ENCODE measurements around the gene SPINK1. TPM values are rescaled to one million over a fixed set of nuclear protein-coding genes. Genes with fewer than 3 reads are reported as not detected.

SPINK1 gene
- total RNA-seq, 2 experiments from 2014 or later, result not detected

- POLR2A ChIA-PET, result no interaction called here
- ATAC-seq (ENCODE audit: low read depth) (no peak), DNase-seq (no peak)
- peaks cover 3% of the 10 kb centered on the region for H3K4me1 Mint-ChIP-seq
- no peak overlapping the region for H3K4me3 Mint-ChIP-seq
- no peaks in the 10 kb centered on the region for H3K9me3 Mint-ChIP-seq
- H3K27ac Mint-ChIP-seq, result no peak overlapping the region
- no peaks in the 10 kb centered on the region for H3K27me3 Mint-ChIP-seq
- no peaks in the 10 kb centered on the region for H3K36me3 Mint-ChIP-seq
Observed at GRCh38 chr5:147860641-147861025, 29.2 kb upstream of the SPINK1 start.

GRCh38 chr5:147859962-147860640 is 28.6 kb upstream of the SPINK1 start:
- no peaks in the 10 kb centered on the region for H3K36me3 Mint-ChIP-seq
- DNase-seq (no peak), ATAC-seq (ENCODE audit: low read depth) (no peak)
- POLR2A ChIA-PET, result no interaction called here
- H3K4me3 Mint-ChIP-seq, result no peak overlapping the region
- H3K9me3 Mint-ChIP-seq, result no peaks in the 10 kb centered on the region
- peaks cover 3% of the 10 kb centered on the region for H3K4me1 Mint-ChIP-seq
- H3K27me3 Mint-ChIP-seq, result peaks cover 2% of the 10 kb centered on the region
- H3K27ac Mint-ChIP-seq, result no peak overlapping the region

- H3K9me3 Mint-ChIP-seq, result no peaks in the 10 kb centered on the region
- ATAC-seq (ENCODE audit: low read depth) (no peak), DNase-seq (no peak)
- no peaks in the 10 kb centered on the region for H3K36me3 Mint-ChIP-seq
- POLR2A ChIA-PET, result no interaction called here
- H3K27ac Mint-ChIP-seq, result no peak overlapping the region
- peaks cover 3% of the 10 kb centered on the region for H3K4me1 Mint-ChIP-seq
- peaks cover 6% of the 10 kb centered on the region for H3K27me3 Mint-ChIP-seq
- H3K4me3 Mint-ChIP-seq, result no peak overlapping the region
Observed at GRCh38 chr5:147858565-147858964, 27.1 kb upstream of the SPINK1 start.

GRCh38 chr5:147857302-147858129 is 26.0 kb upstream of the SPINK1 start:
- Mint-ChIP-seq H3K36me3 (no peaks in the 10 kb centered on the region), H3K4me3 (no peak overlapping the region), H3K27ac (no peak overlapping the region)

GRCh38 chr5:147856801-147857200 is 25.3 kb upstream of the SPINK1 start:
- H3K36me3 Mint-ChIP-seq, result no peaks in the 10 kb centered on the region
- H3K4me3 Mint-ChIP-seq, result no peak overlapping the region
- H3K4me1 Mint-ChIP-seq, result peaks cover 3% of the 10 kb centered on the region
- no peak for ATAC-seq (ENCODE audit: low read depth)
- POLR2A ChIA-PET, result no interaction called here
- peaks cover 9% of the 10 kb centered on the region for H3K27me3 Mint-ChIP-seq
- no peak for DNase-seq
- no peak overlapping the region for H3K27ac Mint-ChIP-seq
- no peaks in the 10 kb centered on the region for H3K9me3 Mint-ChIP-seq

More at GRCh38 chr5:147857302-147858129, 26.0 kb upstream of the SPINK1 start:
- DNase-seq (peak; percentile 27), ATAC-seq (ENCODE audit: low read depth) (peak; percentile 30)
- no peaks in the 10 kb centered on the region for H3K9me3 Mint-ChIP-seq
- POLR2A ChIA-PET, result no interaction called here
- H3K4me1 Mint-ChIP-seq, result peaks cover 3% of the 10 kb centered on the region
- H3K27me3 Mint-ChIP-seq, result peaks cover 6% of the 10 kb centered on the region

GRCh38 chr5:147855774-147856069 is 24.3 kb upstream of the SPINK1 start:
- DNase-seq (no peak), ATAC-seq (ENCODE audit: low read depth) (no peak)
- H3K4me1 Mint-ChIP-seq, result peaks cover 3% of the 10 kb centered on the region
- H3K36me3 Mint-ChIP-seq, result no peaks in the 10 kb centered on the region
- no peak overlapping the region for H3K4me3 Mint-ChIP-seq
- H3K27me3 Mint-ChIP-seq, result peaks cover 9% of the 10 kb centered on the region
- no peak overlapping the region for H3K27ac Mint-ChIP-seq
- POLR2A ChIA-PET, result no interaction called here
- no peaks in the 10 kb centered on the region for H3K9me3 Mint-ChIP-seq

GRCh38 chr5:147854894-147855773 is 23.7 kb upstream of the SPINK1 start:
- Mint-ChIP-seq H3K4me1 (peaks cover 3% of the 10 kb centered on the region), H3K9me3 (no peaks in the 10 kb centered on the region), H3K27ac (no peak overlapping the region), H3K4me3 (no peak overlapping the region), H3K36me3 (no peaks in the 10 kb centered on the region), H3K27me3 (peaks cover 10% of the 10 kb centered on the region)
- POLR2A ChIA-PET, result no interaction called here
- DNase-seq, result no peak
- ATAC-seq (ENCODE audit: low read depth), result no peak

- H3K27ac Mint-ChIP-seq, result no peak overlapping the region
- no peak overlapping the region for H3K4me3 Mint-ChIP-seq
- H3K9me3 Mint-ChIP-seq, result no peaks in the 10 kb centered on the region
- POLR2A ChIA-PET, result no interaction called here
- no peak for ATAC-seq (ENCODE audit: low read depth)
- no peak for DNase-seq
- peaks cover 11% of the 10 kb centered on the region for H3K27me3 Mint-ChIP-seq
- peaks cover 3% of the 10 kb centered on the region for H3K4me1 Mint-ChIP-seq
- H3K36me3 Mint-ChIP-seq, result no peaks in the 10 kb centered on the region
Observed at GRCh38 chr5:147854331-147854730, 22.9 kb upstream of the SPINK1 start.

GRCh38 chr5:147853372-147853987 is 22.0 kb upstream of the SPINK1 start:
- no peak for ATAC-seq (ENCODE audit: low read depth)

GRCh38 chr5:147852365-147852764 is 20.9 kb upstream of the SPINK1 start:
- no peaks in the 10 kb centered on the region for H3K36me3 Mint-ChIP-seq
- ATAC-seq (ENCODE audit: low read depth) (no peak), DNase-seq (no peak)
- no peak overlapping the region for H3K4me3 Mint-ChIP-seq
- POLR2A ChIA-PET, result no interaction called here
- peaks cover 14% of the 10 kb centered on the region for H3K27me3 Mint-ChIP-seq
- no peaks in the 10 kb centered on the region for H3K9me3 Mint-ChIP-seq
- H3K4me1 Mint-ChIP-seq, result no peaks in the 10 kb centered on the region
- H3K27ac Mint-ChIP-seq, result no peak overlapping the region

More at GRCh38 chr5:147853372-147853987, 22.0 kb upstream of the SPINK1 start:
- no peaks in the 10 kb centered on the region for H3K36me3 Mint-ChIP-seq
- peaks cover 3% of the 10 kb centered on the region for H3K4me1 Mint-ChIP-seq
- POLR2A ChIA-PET, result no interaction called here
- no peaks in the 10 kb centered on the region for H3K9me3 Mint-ChIP-seq
- no peak overlapping the region for H3K27ac Mint-ChIP-seq
- H3K27me3 Mint-ChIP-seq, result peaks cover 12% of the 10 kb centered on the region
- H3K4me3 Mint-ChIP-seq, result no peak overlapping the region
- no peak for DNase-seq

- ATAC-seq (ENCODE audit: low read depth) (no peak), DNase-seq (no peak)
- no peaks in the 10 kb centered on the region for H3K9me3 Mint-ChIP-seq
- H3K27ac Mint-ChIP-seq, result no peak overlapping the region
- no peak overlapping the region for H3K4me3 Mint-ChIP-seq
- H3K27me3 Mint-ChIP-seq, result peaks cover 14% of the 10 kb centered on the region
- H3K36me3 Mint-ChIP-seq, result no peaks in the 10 kb centered on the region
- H3K4me1 Mint-ChIP-seq, result no peaks in the 10 kb centered on the region
- POLR2A ChIA-PET, result no interaction called here
Observed at GRCh38 chr5:147851578-147851977, 20.1 kb upstream of the SPINK1 start.

- peaks cover 8% of the 10 kb centered on the region for H3K27me3 Mint-ChIP-seq
- H3K27ac Mint-ChIP-seq, result no peak overlapping the region
- DNase-seq (no peak), ATAC-seq (ENCODE audit: low read depth) (no peak)
- H3K4me3 Mint-ChIP-seq, result no peak overlapping the region
- H3K9me3 Mint-ChIP-seq, result no peaks in the 10 kb centered on the region
- POLR2A ChIA-PET, result no interaction called here
- H3K36me3 Mint-ChIP-seq, result no peaks in the 10 kb centered on the region
- H3K4me1 Mint-ChIP-seq, result no peaks in the 10 kb centered on the region
Observed at GRCh38 chr5:147849226-147849625, 17.8 kb upstream of the SPINK1 start.

- no peak overlapping the region for H3K4me3 Mint-ChIP-seq
- H3K9me3 Mint-ChIP-seq, result no peaks in the 10 kb centered on the region
- no peak overlapping the region for H3K27ac Mint-ChIP-seq
- peaks cover 7% of the 10 kb centered on the region for H3K27me3 Mint-ChIP-seq
- ATAC-seq (ENCODE audit: low read depth) (no peak), DNase-seq (no peak)
- POLR2A ChIA-PET, result no interaction called here
- H3K4me1 Mint-ChIP-seq, result no peaks in the 10 kb centered on the region
- no peaks in the 10 kb centered on the region for H3K36me3 Mint-ChIP-seq
Observed at GRCh38 chr5:147845618-147846017, 14.1 kb upstream of the SPINK1 start.
